ENCODE data around the gene INTS1.

The INTS1 gene

GRCh38 chr7:1484569-1484968 lies 19.6 kb downstream of the INTS1 start:
- DNase-seq: no peak

- DNase-seq: no peak
These were observed 20.4 kb downstream of the INTS1 start for GRCh38 chr7:1483536-1484505.

- DNase-seq: no peak
These were observed 21.1 kb downstream of the INTS1 start for GRCh38 chr7:1483079-1483478.

- no peak for DNase-seq
These were observed 22.9 kb downstream of the INTS1 start for GRCh38 chr7:1481300-1481699.

GRCh38 chr7:1480670-1481069 lies 23.5 kb downstream of the INTS1 start:
- no peak for DNase-seq

GRCh38 chr7:1479287-1479686 lies 24.9 kb downstream of the INTS1 start:
- DNase-seq: no peak

GRCh38 chr7:1478480-1478879 lies 25.7 kb downstream of the INTS1 start:
- DNase-seq: no peak

- DNase-seq: no peak
These were observed 27.3 kb downstream of the INTS1 start for GRCh38 chr7:1476859-1477258.

GRCh38 chr7:1475991-1476390 lies 28.2 kb downstream of the INTS1 start:
- no peak for DNase-seq

GRCh38 chr7:1475393-1475792 lies 28.8 kb downstream of the INTS1 start:
- DNase-seq: no peak

- DNase-seq: no peak
These were observed 29.5 kb downstream of the INTS1 start for GRCh38 chr7:1474736-1475135.

- DNase-seq: peak; percentile 56
These were observed 30.2 kb downstream of the INTS1 start for GRCh38 chr7:1473864-1474512.

- DNase-seq: no peak
These were observed 33.3 kb downstream of the INTS1 start for GRCh38 chr7:1470901-1471300.

GRCh38 chr7:1468643-1469298 lies 35.4 kb downstream of the INTS1 start:
- DNase-seq: no peak

- DNase-seq: no peak
These were observed 36.0 kb downstream of the INTS1 start for GRCh38 chr7:1468203-1468602.

GRCh38 chr7:1466524-1467271 lies 37.5 kb downstream of the INTS1 start:
- DNase-seq: no peak

- DNase-seq: no peak
These were observed 39.5 kb downstream of the INTS1 start for GRCh38 chr7:1464694-1465093.

- no peak for DNase-seq
These were observed 40.4 kb downstream of the INTS1 start for GRCh38 chr7:1463676-1464223.

GRCh38 chr7:1461646-1462375 lies 42.4 kb downstream of the INTS1 start:
- no peak for DNase-seq

- no peak for DNase-seq
These were observed 43.2 kb downstream of the INTS1 start for GRCh38 chr7:1460821-1461645.
